Keratinocyte (primary cell): ENCODE measurements around the gene IFI35.

Source experiments
- CTCF ChIP-seq, 3 experiments: IDR thresholded peaks in 1 of 3; conservative IDR thresholded peaks in 1 of 3; optimal IDR thresholded peaks in 1 of 3; 2 replicates in 2 of 3; 3 replicates in 1 of 3; pipeline versions ENCODE3 to v1.5.1; 2011; ENCODE audit warnings: low read length in 3 of 3, mild to moderate bottlenecking in 3 of 3, moderate library complexity in 2 of 3, control low read depth in 1 of 3, inconsistent platforms in 1 of 3; ENCODE audit not compliant: insufficient read depth in 2 of 3; ENCODE audit errors: extremely low read depth in 1 of 3
- EZH2 ChIP-seq: IDR thresholded peaks from one replicate; pipeline ENCODE4 v1.6.1; 2012; ENCODE audit warnings: inconsistent platforms, mild to moderate bottlenecking, low read length, moderate library complexity

GRCh38 chr17:43015579-43015978 lies 9.0 kb downstream of the IFI35 start:
- TF ChIP-seq EZH2 (no peak), CTCF (optimal IDR thresholded peaks at IDR 0.05 in 1 of 3, IDR thresholded peaks at IDR 0.05 in 1 of 3, conservative IDR thresholded peaks at IDR 0.05 in 1 of 3; ENCODE audit: extremely low read depth in 1 of 3, insufficient read depth in 2 of 3, low read length in 3 of 3) (no peak)
